H1 (cell line): ENCODE measurements around the gene PLEKHS1. TPM values are rescaled to one million over a fixed set of nuclear protein-coding genes. Genes with fewer than 3 reads are reported as not detected.

Source experiments
- CTCF ChIA-PET: fragments of 300-600 bp; sonication (Branson Sonifier 250); formaldehyde crosslinking; loops from one replicate; lab custom pipeline; 2021; ENCODE audit not compliant: partially characterized antibody; lab: Charles Lee
- POLR2A ChIA-PET: fragments of 300-600 bp; sonication (Branson Sonifier 250); formaldehyde crosslinking; loops from one replicate; lab custom pipeline; 2021; ENCODE audit warnings: inconsistent platforms; ENCODE audit not compliant: partially characterized antibody; lab: Charles Lee
- DNase-seq, 2 experiments: peaks; one replicate each; pipeline versions ENCODE4 v3.0.0 to v3.0.0-alpha.2; 2010 to 2022; ENCODE audit warnings: low spot score in 2 of 2, low read depth in 1 of 2, mixed read lengths in 1 of 2
- FAIRE-seq: peaks from 2 replicates; lab custom pipeline; 2011; peaks lifted over from hg19 to GRCh38; lab: Jason Lieb, UNC
- H2AFZ ChIP-seq: 2 replicates; pipeline ENCODE4 v1.8.1; 2012; ENCODE audit warnings: low read length, inconsistent platforms
- H2AK5ac ChIP-seq: 2 replicates; pipeline ENCODE4 v1.6.1; 2013; ENCODE audit warnings: low read depth, low read length
- H2BK120ac ChIP-seq: replicated peaks from 2 replicates; pipeline ENCODE3; 2013; ENCODE audit warnings: low read depth, low read length, inconsistent platforms
- H2BK12ac ChIP-seq: 2 replicates; pipeline ENCODE4 v1.6.1; 2013; ENCODE audit warnings: low read depth, low read length
- H2BK15ac ChIP-seq: 2 replicates; pipeline ENCODE4 v1.6.1; 2013; ENCODE audit warnings: low read length
- H2BK20ac ChIP-seq: 2 replicates; pipeline ENCODE4 v1.6.1; 2013; ENCODE audit warnings: low read length
- H2BK5ac ChIP-seq: 2 replicates; pipeline ENCODE4 v1.6.1; 2013; ENCODE audit warnings: low read depth, low read length
- H3K14ac ChIP-seq: 2 replicates; pipeline ENCODE4 v1.6.1; 2013; ENCODE audit warnings: inconsistent platforms; ENCODE audit not compliant: insufficient read length
- H3K18ac ChIP-seq: 2 replicates; pipeline ENCODE4 v1.6.1; 2013; ENCODE audit warnings: low read length; ENCODE audit errors: extremely low read depth
- H3K23ac ChIP-seq: 2 replicates; pipeline ENCODE4 v1.6.1; 2013; ENCODE audit warnings: inconsistent platforms; ENCODE audit not compliant: insufficient read length
- H3K23me2 ChIP-seq: 2 replicates; pipeline ENCODE4 v1.6.1; 2013; ENCODE audit warnings: low read depth, low read length
- H3K27ac ChIP-seq: 2 replicates; pipeline ENCODE4 v1.6.1; 2011; ENCODE audit warnings: low read depth, low read length, inconsistent platforms
- H3K27me3 ChIP-seq, 4 experiments: replicated peaks in 1 of 4; 1 replicate in 1 of 4; 2 replicates in 3 of 4; pipeline versions ENCODE4 v1.6.1 to v1.8.1; 2011 to 2013; ENCODE audit warnings: low read length in 3 of 4, mild to moderate bottlenecking in 3 of 4, inconsistent platforms in 2 of 4, mixed read lengths in 2 of 4, moderate library complexity in 1 of 4; ENCODE audit not compliant: control insufficient read depth in 3 of 4, insufficient read depth in 3 of 4; ENCODE audit errors: extremely low read depth in 1 of 4
- H3K36me3 ChIP-seq, 4 experiments: 2 replicates each; pipeline versions ENCODE4 v1.6.1 to v1.8.1; 2011 to 2013; ENCODE audit warnings: mild to moderate bottlenecking in 4 of 4, low read length in 3 of 4, moderate library complexity in 2 of 4, control low read depth in 1 of 4, inconsistent platforms in 1 of 4; ENCODE audit not compliant: insufficient read depth in 4 of 4, control insufficient read depth in 2 of 4
- H3K4ac ChIP-seq: replicated peaks from 2 replicates; pipeline ENCODE3; 2013; ENCODE audit warnings: low read length, low read depth, mixed read lengths, inconsistent platforms; ENCODE audit not compliant: insufficient read length
- H3K4me1 ChIP-seq, 4 experiments: replicated peaks in 1 of 4; 1 replicate in 1 of 4; 2 replicates in 3 of 4; pipeline versions ENCODE4 v1.6.1 to v1.8.1; 2011 to 2013; ENCODE audit warnings: low read length in 3 of 4, inconsistent platforms in 2 of 4, mixed read lengths in 1 of 4; ENCODE audit not compliant: insufficient read depth in 4 of 4, control insufficient read depth in 3 of 4
- H3K4me2 ChIP-seq, 2 experiments: 2 replicates each; pipeline versions ENCODE4 v1.6.1 to v1.8.1; 2011 to 2013; ENCODE audit warnings: low read depth in 2 of 2, low read length in 2 of 2, control low read depth in 1 of 2, inconsistent platforms in 1 of 2, mild to moderate bottlenecking in 1 of 2; ENCODE audit not compliant: insufficient read depth in 1 of 2
- H3K4me3 ChIP-seq, 4 experiments: fragments of 200-600, 300-600 bp in 1 of 4; sonication (generic), shearing (Covaris generic), sonication (Bioruptor Twin) in 1 of 4; 2 replicates each; pipeline versions ENCODE4 v1.5.1 to v1.8.1; 2011 to 2016; ENCODE audit warnings: low read length in 4 of 4, low read depth in 3 of 4, control low read depth in 2 of 4, inconsistent platforms in 2 of 4, mild to moderate bottlenecking in 2 of 4, mixed read lengths in 1 of 4, moderate library complexity in 1 of 4; ENCODE audit not compliant: insufficient read depth in 2 of 4; ENCODE audit errors: extremely low read depth in 1 of 4
- H3K56ac ChIP-seq: replicated peaks from 2 replicates; pipeline ENCODE3; 2013; ENCODE audit warnings: low read depth, mild to moderate bottlenecking, mixed read lengths, low read length, inconsistent platforms; ENCODE audit not compliant: insufficient read length
- H3K79me1 ChIP-seq: 2 replicates; pipeline ENCODE4 v1.6.1; 2013; ENCODE audit warnings: low read depth, low read length, control low read depth
- H3K79me2 ChIP-seq, 2 experiments: 2 replicates each; pipeline versions ENCODE4 v1.6.1 to v1.8.1; 2012 to 2013; ENCODE audit warnings: low read length in 2 of 2, mild to moderate bottlenecking in 2 of 2, inconsistent platforms in 1 of 2; ENCODE audit not compliant: insufficient read depth in 2 of 2, control insufficient read depth in 1 of 2
- H3K9ac ChIP-seq, 4 experiments: replicated peaks in 1 of 4; 1 replicate in 1 of 4; 2 replicates in 3 of 4; pipeline versions ENCODE4 v1.6.1 to v1.8.1; 2011 to 2013; ENCODE audit warnings: low read depth in 3 of 4, low read length in 3 of 4, control low read depth in 2 of 4, mild to moderate bottlenecking in 2 of 4, moderate library complexity in 2 of 4, inconsistent platforms in 1 of 4; ENCODE audit errors: extremely low read depth in 1 of 4
- H3K9me3 ChIP-seq, 2 experiments: 2 replicates each; pipeline versions ENCODE4 v1.6.1 to v1.8.1; 2012 to 2013; ENCODE audit warnings: mild to moderate bottlenecking in 2 of 2, moderate library complexity in 2 of 2, control low read depth in 1 of 2, inconsistent platforms in 1 of 2, low read depth in 1 of 2, low read length in 1 of 2, mixed read lengths in 1 of 2; ENCODE audit not compliant: insufficient read depth in 2 of 2
- H4K20me1 ChIP-seq, 2 experiments: replicated peaks in 1 of 2; 2 replicates each; pipeline versions ENCODE3 to v1.8.1; 2011 to 2013; ENCODE audit warnings: inconsistent platforms in 2 of 2, low read length in 2 of 2, mild to moderate bottlenecking in 1 of 2; ENCODE audit not compliant: insufficient read depth in 2 of 2, control insufficient read depth in 1 of 2
- H4K5ac ChIP-seq: 2 replicates; pipeline ENCODE4 v1.6.1; 2013; ENCODE audit warnings: low read length, low read depth, mixed read lengths, inconsistent platforms; ENCODE audit not compliant: insufficient read length
- H4K8ac ChIP-seq: 2 replicates; pipeline ENCODE4 v1.8.0; 2013; ENCODE audit warnings: mild to moderate bottlenecking, moderate library complexity, low read length, inconsistent platforms; ENCODE audit not compliant: insufficient read depth; ENCODE audit errors: extremely low read depth
- H4K91ac ChIP-seq: replicated peaks from 2 replicates; pipeline ENCODE3; 2013; ENCODE audit warnings: low read length, mixed read lengths, inconsistent platforms; ENCODE audit not compliant: insufficient read length
- NANOG ChIP-seq: IDR thresholded peaks from 2 replicates; pipeline ENCODE4 v1.6.1; 2011; ENCODE audit warnings: low read length, low read depth, mild to moderate bottlenecking, inconsistent platforms; ENCODE audit not compliant: insufficient read depth, poor library complexity, severe bottlenecking
- RBBP5 ChIP-seq: IDR thresholded peaks from 2 replicates; pipeline ENCODE4 v1.7.1; 2012; ENCODE audit warnings: low read depth, mild to moderate bottlenecking, inconsistent platforms, low read length, moderate library complexity, borderline replicate concordance
- SRF ChIP-seq: IDR thresholded peaks from 2 replicates; pipeline ENCODE4 v1.6.1; 2011; ENCODE audit warnings: mild to moderate bottlenecking, low read depth, low read length, moderate library complexity
- WGBS, 2 experiments: shearing (Covaris generic) in 1 of 2; methylation state at CpG; one replicate each; pipeline versions ENCODE4 v1.1.6 to v1.1.7; 2013 to 2015; ENCODE audit warnings: low lambda C conversion rate in 2 of 2, mixed read lengths in 2 of 2, inconsistent platforms in 1 of 2, low coverage in 1 of 2, missing lambda C conversion rate in 1 of 2; ENCODE audit not compliant: insufficient replicate concordance in 2 of 2, insufficient coverage in 1 of 2, insufficient read length in 1 of 2; ENCODE audit errors: extremely low coverage in 1 of 2, missing lambda C conversion rate in 1 of 2; 5-methylcytosine and 5-hydroxymethylcytosine counted together
- polyA plus RNA-seq, 7 experiments: library from polyadenylated mRNA; depleted of rRNA in 3 of 7; stranded (reverse) in 5 of 7; unstranded in 2 of 7; fragments of >200 nt in 5 of 7; fragments of 200-250 nt in 2 of 7; gene quantifications; 1 replicate in 5 of 7; 2 replicates in 1 of 7; 4 replicates in 1 of 7; pipeline versions ENCODE4 v1.2.1 to v1.2.3, GENCODE V29; 2011 to 2013; ENCODE audit warnings: missing spikeins in 2 of 7, mixed read lengths in 2 of 7
- total RNA-seq: library from RNA; stranded (reverse); fragmentation: NEBNext Ultra II Directional; extraction: Animal tissue kit (Norgen Biotek cat#: 25700); gene quantifications from 2 replicates; pipeline ENCODE4 v1.2.1, GENCODE V29; 2021

The PLEKHS1 gene
- total and polyA plus RNA-seq, 2 of the 8 experiments (the other 6 are each of a cell fraction or from before 2014, with no cell fraction given) = not detected

DNA sequence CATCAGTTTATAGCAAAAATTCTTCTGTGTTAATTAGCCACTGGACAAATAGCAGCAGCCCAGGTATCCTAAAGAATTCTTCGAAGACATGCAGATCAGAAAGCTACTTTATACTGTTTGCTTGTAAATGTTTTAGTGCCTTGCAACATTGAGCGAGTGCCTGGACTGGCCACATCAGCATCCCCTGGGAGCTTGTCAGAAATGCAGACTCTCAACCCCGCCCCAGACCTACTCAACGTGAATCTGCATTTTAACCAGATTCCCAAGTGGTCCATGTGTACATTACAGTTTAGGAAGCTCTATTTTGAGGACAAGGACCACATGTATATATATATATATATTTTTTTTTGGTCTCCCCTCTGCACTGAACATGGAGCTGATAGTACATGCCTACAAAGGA, 18.5 kb upstream of the PLEKHS1 start:
- Histone ChIP-seq H4K5ac (no peak overlapping the region), H3K18ac (no peak overlapping the region), H3K4me3 (no peak overlapping the region), H3K27me3 (no peaks in the 10 kb centered on the region), H3K4me1 (peaks cover 0 to 2% (median 0%) of the 10 kb centered on the region in 4 experiments; a peak in 1 of 7 replicates), H4K91ac (no peak overlapping the region), H2BK20ac (no peak overlapping the region), H4K8ac (no peak overlapping the region), H3K4ac (no peak overlapping the region), H2BK5ac (no peak overlapping the region), H3K4me2 (no peak overlapping the region), H3K79me1 (no peaks in the 10 kb centered on the region), H4K20me1 (no peaks in the 10 kb centered on the region), H2AK5ac (no peak overlapping the region), H2BK15ac (no peak overlapping the region), H3K27ac (no peak overlapping the region), H3K79me2 (no peaks in the 10 kb centered on the region), H3K9me3 (no peaks in the 10 kb centered on the region), H2AFZ (no peak overlapping the region), H3K56ac (no peak overlapping the region), H3K14ac (no peak overlapping the region), H3K23me2 (no peaks in the 10 kb centered on the region), H3K9ac (no peak overlapping the region), H2BK120ac (no peak overlapping the region), H2BK12ac (no peak overlapping the region), H3K23ac (no peak overlapping the region), H3K36me3 (peaks cover 0 to 6% (median 2%) of the 10 kb centered on the region in 4 experiments; a peak in 3 of 8 replicates)
- WGBS, 2 experiments = 95% methylated on average over 4 of the region's 4 CpGs; no CpG with 5 or more reads in 1 of the 2 experiments
- TF ChIP-seq SRF (no peak), RBBP5 (no peak), NANOG (no peak)
- CTCF ChIA-PET = interaction anchor here (0.6 to 3.1 kb wide), 12 partner anchors 9 to 868 kb away, joined by 3 to 12 read pairs (median 3); partner anchors contain the start of gene PLEKHS1
- no peak for FAIRE-seq
- DNase-seq = no peak
- POLR2A ChIA-PET = no interaction called here
